Activated T-cell treated with anti-CD3 and anti-CD28 coated beads, Interleukin-2, amount 50 U/mL, for 4 hours (primary cell): ENCODE measurements around the gene KDM2A. TPM values are rescaled to one million over a fixed set of nuclear protein-coding genes. Genes with fewer than 3 reads are reported as not detected.
A peak's percentile ranks its signal among the peaks of the same experiment; 100 is the strongest.

Experiments used
- ATAC-seq, 2 donors: fragments of 200-7000 bp; cut with Tn5 transposase; one replicate each; pipeline ENCODE4 v1.10.0; 2021
- DNase-seq: peaks from one replicate; pipeline ENCODE4 v3.0.0-alpha.2; 2020
- H3K27me3 Mint-ChIP-seq: one replicate; pipeline ENCODE4 v1.8.0; 2021; ENCODE audit warnings: low read depth, mixed read lengths
- H3K36me3 Mint-ChIP-seq: one replicate; pipeline ENCODE4 v1.8.0; 2022; ENCODE audit warnings: mixed read lengths; ENCODE audit not compliant: insufficient read depth
- H3K4me1 Mint-ChIP-seq: one replicate; pipeline ENCODE4 v1.8.0; 2021; ENCODE audit warnings: low read depth, mixed read lengths
- H3K4me3 Mint-ChIP-seq: one replicate; pipeline ENCODE4 v1.8.0; 2021; ENCODE audit warnings: mild to moderate bottlenecking, moderate library complexity, mixed read lengths
- H3K9me3 Mint-ChIP-seq: one replicate; pipeline ENCODE4 v1.8.0; 2021; ENCODE audit warnings: mixed read lengths
- total RNA-seq, 3 donors: library from RNA; stranded (reverse); gene quantifications; one replicate each; pipeline ENCODE4 v1.2.1, GENCODE V29; 2021

Gene KDM2A
- total RNA-seq, 3 donors from 2014 or later: 94.2 to 114 (median 104) TPM

DNA sequence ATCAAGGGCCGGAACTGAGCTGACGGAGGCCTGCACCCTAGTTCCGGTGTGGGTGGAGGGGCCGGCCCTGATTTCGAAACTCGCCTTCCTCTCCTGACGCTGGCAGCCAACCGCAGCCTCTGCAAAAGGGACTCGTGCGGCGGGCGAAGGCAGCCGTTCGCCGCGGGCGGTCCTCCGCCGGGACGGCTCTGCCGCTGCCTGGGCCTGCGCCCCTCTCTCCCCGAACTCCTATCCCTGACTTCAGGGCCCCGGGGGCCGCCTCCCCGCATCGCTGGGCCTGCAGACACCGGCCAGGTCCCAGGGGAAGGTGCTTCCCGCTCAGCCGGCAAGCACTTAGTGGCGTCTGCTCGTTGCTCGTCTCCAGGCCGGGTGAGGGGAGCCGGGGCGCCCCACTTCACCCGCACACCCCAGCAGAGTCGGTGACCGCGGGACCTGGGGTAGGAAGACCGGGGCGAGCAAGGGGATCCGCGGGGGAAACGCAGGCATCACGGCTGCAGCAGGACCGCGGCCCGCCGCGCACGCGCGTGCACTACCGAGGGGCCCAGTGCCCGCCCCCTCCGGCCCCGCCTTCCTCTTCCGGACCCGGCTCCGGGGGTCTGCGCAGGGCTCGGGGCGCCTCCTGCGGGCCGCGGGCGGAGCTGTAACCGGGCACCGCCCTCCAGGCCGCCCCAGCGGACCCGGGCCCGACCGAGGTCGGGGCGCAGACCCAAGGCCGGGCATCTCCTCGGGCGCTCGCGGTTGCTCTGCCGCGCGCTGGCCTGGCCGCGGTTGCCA lies 169.6 kb downstream of the KDM2A start:
- H3K27me3 Mint-ChIP-seq: no peaks in the 10 kb centered on the region
- peak; percentile 75 for ATAC-seq
- peak overlapping the region; percentile 66 for H3K4me3 Mint-ChIP-seq
- peak; percentile 80 for DNase-seq
- peaks cover 58% of the 10 kb centered on the region for H3K4me1 Mint-ChIP-seq
- peaks cover 12% of the 10 kb centered on the region for H3K36me3 Mint-ChIP-seq
- H3K9me3 Mint-ChIP-seq: no peaks in the 10 kb centered on the region

DNA sequence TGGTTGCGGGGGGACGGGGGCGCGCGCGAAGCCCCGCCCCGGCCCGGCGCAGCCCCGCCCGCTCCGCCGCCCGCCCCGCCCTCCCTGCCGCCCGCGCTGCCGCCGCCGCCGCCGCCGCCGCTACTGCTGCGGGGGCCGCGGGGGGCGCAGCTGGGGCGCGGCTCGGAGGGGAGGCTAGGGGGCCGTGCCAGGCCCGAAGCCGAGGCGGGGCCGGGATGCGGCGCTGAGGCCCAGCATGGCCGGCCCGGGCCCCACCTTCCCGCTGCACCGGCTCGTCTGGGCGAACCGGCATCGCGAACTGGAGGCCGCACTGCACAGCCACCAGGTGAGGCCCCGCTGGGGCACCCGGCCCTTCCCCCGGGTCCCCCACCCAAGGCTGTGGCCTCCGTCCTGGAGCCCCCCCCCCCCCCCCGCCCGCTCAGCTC lies 170.2 kb downstream of the KDM2A start, which contains the start of gene ANKRD13D:
ANKRD13D (plus strand) TSS at position 78 of the 425 bp plus-strand sequence; CDS start at position 236, 158 bp downstream.
- Mint-ChIP-seq H3K4me1 (peaks cover 63% of the 10 kb centered on the region), H3K36me3 (peaks cover 11% of the 10 kb centered on the region), H3K9me3 (no peaks in the 10 kb centered on the region), H3K4me3 (peak within 1 kb of the TSS; percentile 90), H3K27me3 (no peaks in the 10 kb centered on the region)
- ATAC-seq: no peak
- no peak for DNase-seq

DNA sequence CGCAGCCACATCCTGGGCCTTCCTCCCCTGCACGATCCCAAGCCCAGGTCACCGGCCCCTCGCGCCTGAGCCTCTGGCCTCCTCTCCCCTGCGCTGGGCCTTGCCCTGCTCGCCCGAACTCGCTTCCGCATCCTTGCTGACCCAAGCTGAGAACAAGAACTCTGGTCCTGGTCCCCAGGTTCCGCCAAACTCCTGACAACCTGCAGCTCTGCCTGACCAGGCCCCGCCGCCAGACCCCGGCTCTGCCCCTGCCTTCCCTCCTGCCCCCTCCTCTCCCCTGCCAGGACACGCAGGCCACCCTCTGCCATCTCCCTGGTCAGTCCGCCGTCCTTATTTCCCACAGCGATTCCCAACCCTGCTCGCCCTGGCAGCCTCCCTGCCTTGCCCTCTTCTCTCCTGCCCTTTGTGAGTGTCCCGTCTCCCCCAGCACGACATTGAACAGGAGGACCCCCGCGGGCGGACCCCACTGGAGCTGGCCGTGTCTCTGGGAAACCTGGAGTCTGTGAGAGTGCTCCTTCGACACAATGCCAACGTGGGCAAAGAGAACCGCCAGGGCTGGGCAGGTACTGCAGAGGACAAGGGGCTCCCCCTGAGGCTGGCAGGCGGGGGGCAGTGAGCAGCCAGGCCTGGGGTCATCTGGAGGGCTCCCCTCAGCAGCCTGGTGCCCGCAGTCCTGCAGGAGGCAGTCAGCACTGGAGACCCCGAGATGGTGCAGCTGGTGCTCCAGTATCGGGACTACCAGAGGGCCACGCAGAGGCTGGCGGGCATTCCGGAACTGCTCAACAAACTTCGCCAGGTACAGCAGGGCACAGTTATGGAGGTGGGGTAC lies 170.8 kb downstream of the KDM2A start:
- no peak for DNase-seq
- Mint-ChIP-seq H3K36me3 (peaks cover 12% of the 10 kb centered on the region), H3K27me3 (no peaks in the 10 kb centered on the region), H3K4me1 (peaks cover 63% of the 10 kb centered on the region), H3K9me3 (no peaks in the 10 kb centered on the region), H3K4me3 (peak overlapping the region; percentile 90)
- ATAC-seq: no peak

DNA sequence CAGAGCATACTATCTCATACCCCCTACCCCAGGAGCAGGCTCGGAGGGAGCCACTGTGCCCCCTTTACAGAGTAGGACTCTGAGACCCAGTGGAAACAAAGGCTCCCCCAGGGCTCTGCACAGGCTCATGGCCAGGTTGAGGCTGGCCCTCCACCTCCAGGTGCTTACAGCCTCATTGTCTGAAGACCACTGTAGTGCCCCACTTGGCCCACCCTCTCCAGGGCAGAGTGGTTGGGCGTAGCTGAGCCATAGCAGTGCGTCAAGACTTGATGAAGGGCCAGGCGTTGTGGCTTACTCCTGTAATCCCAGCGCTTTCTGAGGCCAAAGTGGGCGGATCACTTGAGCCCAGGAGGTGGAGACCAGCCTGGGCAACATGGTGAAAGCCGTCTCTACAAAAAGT lies 171.7 kb downstream of the KDM2A start:
- DNase-seq (no peak), ATAC-seq (no peak)
- H3K36me3 Mint-ChIP-seq: peaks cover 16% of the 10 kb centered on the region
- H3K4me3 Mint-ChIP-seq: peak overlapping the region; percentile 90
- H3K27me3 Mint-ChIP-seq: no peaks in the 10 kb centered on the region
- H3K4me1 Mint-ChIP-seq: peaks cover 61% of the 10 kb centered on the region
- no peaks in the 10 kb centered on the region for H3K9me3 Mint-ChIP-seq

DNA sequence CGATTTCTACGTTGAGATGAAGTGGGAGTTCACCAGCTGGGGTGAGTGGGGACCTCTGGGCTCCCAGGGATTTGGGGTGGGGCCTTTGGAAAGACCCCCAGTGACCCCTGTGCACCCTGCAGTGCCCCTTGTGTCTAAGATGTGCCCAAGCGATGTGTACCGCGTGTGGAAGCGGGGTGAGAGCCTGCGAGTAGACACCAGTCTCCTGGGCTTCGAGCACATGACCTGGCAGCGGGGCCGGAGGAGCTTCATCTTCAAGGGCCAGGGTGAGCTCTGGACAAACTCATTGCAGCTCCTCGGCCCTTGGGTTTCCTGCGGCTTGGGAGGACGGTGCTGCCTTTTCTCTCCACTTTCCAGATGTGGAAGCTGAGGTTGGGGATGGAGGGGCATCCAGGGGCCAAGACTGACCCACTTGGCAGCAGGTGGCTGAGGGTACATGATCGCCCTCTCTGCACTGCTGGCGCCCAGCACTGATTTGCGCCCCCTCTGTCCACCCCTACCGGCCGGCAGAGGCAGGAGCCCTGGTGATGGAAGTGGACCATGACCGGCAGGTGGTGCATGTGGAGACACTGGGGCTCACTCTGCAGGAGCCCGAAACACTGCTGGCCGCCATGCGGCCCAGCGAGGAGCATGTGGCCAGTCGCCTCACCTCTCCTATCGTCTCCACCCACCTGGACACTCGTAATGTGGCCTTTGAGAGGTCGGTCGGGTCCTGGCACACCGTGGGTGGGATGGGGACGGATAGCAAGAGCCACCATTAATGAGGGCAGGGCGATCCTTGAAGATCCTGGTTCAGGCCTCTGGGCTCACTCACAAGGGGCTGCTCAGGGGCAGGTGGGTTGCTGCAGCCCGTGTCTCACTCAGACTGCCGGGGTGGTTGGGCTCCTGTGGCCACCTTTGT lies 172.7 kb downstream of the KDM2A start:
- no peak for DNase-seq
- H3K4me1 Mint-ChIP-seq: peaks cover 54% of the 10 kb centered on the region

DNA sequence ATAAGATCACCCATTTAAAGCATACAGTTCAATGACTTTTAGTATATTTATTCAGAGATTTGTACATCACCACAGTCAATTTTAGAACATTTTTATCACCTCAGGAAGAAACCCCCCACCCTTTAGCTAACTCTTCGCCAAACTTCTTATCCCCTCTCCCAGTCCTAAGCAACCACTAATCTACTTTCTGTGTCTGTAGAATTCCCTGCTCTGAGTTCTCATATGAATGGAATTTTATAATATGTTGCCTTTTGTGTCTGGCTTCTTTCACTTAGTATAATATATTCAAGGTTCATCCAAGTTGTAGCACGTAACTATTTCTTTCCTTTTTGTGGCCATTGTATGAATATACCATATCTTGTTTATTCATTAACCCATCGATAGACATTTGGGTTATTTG lies 173.6 kb downstream of the KDM2A start:
- ATAC-seq: no peak
- Mint-ChIP-seq H3K27me3 (no peaks in the 10 kb centered on the region), H3K36me3 (peaks cover 26% of the 10 kb centered on the region), H3K4me1 (peaks cover 45% of the 10 kb centered on the region), H3K4me3 (peak overlapping the region; percentile 47), H3K9me3 (peaks cover 12% of the 10 kb centered on the region)
- no peak for DNase-seq

More for the DNA sequence above, 172.7 kb downstream of the KDM2A start:
- peaks cover 24% of the 10 kb centered on the region for H3K36me3 Mint-ChIP-seq
- H3K9me3 Mint-ChIP-seq: peaks cover 8% of the 10 kb centered on the region
- no peak for ATAC-seq
- H3K27me3 Mint-ChIP-seq: no peaks in the 10 kb centered on the region
- H3K4me3 Mint-ChIP-seq: no peak overlapping the region

DNA sequence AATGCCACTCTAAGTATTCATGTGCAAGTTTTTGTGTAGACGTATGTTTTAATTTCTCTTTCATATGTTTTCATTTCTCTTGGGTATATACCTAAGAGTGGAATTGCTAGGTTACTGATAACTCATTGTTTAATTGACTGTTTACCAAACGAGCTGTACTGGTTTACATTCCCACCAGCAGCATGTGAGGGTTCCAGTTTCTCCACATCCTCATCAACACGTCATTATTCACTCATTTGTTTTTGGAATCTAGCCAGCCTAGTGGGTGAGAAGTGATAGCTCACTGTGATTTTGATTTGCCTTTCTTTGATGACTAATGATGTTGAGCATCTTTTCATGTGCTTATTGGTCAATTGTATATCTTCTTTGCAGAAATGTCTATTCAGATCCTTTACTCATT lies 174.0 kb downstream of the KDM2A start:
- H3K36me3 Mint-ChIP-seq: peaks cover 26% of the 10 kb centered on the region
- peaks cover 12% of the 10 kb centered on the region for H3K9me3 Mint-ChIP-seq
- ATAC-seq (peak in 1 of 2 donors; percentile 5), DNase-seq (no peak)
- H3K4me3 Mint-ChIP-seq: peak overlapping the region; percentile 47
- peaks cover 40% of the 10 kb centered on the region for H3K4me1 Mint-ChIP-seq
- no peaks in the 10 kb centered on the region for H3K27me3 Mint-ChIP-seq

DNA sequence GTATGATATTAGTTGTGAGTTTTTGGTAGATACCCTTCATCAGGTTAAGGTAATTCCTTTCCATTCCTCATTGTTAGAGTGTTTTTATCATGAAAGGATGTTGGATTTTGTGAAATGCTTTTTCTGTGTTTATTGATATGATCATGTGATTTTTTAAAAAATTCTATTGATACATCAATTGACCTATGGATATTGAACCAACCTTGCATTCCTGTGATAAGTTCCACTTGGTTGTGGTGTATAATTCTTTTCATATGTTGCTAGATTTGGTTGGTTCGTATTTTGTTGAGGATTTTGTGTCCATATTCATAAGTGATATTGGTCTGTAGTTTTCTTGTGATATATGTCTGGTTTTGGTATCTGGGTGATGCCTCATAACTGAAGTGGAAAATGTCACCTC lies 176.8 kb downstream of the KDM2A start:
- H3K36me3 Mint-ChIP-seq: peaks cover 31% of the 10 kb centered on the region

DNA sequence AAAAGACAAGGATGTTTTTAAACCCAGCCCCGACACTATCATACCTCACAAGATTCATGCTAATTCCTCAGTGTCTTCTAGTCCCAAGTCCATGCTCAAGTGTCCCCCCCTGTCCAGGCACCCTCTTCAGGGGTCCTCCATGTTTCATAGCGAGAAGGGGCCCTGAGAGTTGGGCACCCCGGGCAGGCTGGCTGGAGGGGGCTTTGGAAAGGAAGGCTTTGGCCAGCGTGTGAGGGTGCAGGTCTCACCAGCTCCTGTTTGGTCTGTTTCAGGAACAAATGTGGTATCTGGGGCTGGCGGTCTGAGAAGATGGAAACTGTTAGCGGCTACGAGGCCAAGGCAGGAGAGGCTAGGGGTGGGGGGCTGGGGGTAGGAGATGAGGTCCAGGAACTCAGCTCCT lies 179.7 kb downstream of the KDM2A start:
- DNase-seq (no peak), ATAC-seq (no peak)
- Mint-ChIP-seq H3K36me3 (peaks cover 26% of the 10 kb centered on the region), H3K9me3 (peaks cover 12% of the 10 kb centered on the region), H3K4me3 (no peak overlapping the region), H3K27me3 (no peaks in the 10 kb centered on the region), H3K4me1 (peaks cover 14% of the 10 kb centered on the region)

More for the DNA sequence above, 176.8 kb downstream of the KDM2A start:
- no peaks in the 10 kb centered on the region for H3K27me3 Mint-ChIP-seq
- H3K4me3 Mint-ChIP-seq: no peak overlapping the region
- peaks cover 32% of the 10 kb centered on the region for H3K4me1 Mint-ChIP-seq
- DNase-seq (no peak), ATAC-seq (no peak)
- peaks cover 12% of the 10 kb centered on the region for H3K9me3 Mint-ChIP-seq

DNA sequence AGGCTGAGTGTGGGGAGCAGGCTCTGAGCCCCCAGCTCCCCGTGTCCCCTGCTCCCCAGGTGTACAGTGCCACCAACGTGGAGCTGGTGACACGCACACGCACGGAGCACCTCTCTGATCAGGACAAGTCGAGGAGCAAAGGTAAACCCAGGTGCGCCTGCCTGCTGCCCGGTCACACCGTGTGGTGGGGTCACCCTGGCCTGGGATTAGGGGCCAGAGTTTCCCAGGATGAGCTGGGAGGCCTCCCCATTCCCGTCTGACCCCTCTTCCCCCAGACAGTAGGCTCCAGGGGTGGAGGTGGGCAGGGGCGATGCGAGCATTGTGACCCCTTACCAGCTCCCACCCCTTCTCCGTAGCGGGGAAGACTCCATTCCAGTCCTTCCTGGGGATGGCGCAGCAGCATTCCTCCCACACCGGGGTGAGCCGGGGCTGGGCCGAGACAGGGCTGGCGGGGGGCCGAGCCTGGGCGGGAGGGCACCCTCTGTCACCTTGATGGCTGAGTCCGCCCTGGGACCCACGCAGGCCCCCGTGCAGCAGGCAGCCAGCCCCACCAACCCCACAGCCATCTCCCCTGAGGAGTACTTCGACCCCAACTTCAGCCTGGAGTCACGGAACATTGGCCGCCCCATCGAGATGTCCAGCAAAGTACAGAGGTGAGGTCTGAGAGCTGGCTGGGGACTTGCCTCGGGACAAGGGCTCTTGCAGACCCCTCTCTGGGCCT lies 180.6 kb downstream of the KDM2A start:
- Mint-ChIP-seq H3K4me3 (no peak overlapping the region), H3K27me3 (no peaks in the 10 kb centered on the region), H3K36me3 (peaks cover 22% of the 10 kb centered on the region), H3K9me3 (peaks cover 12% of the 10 kb centered on the region), H3K4me1 (peaks cover 16% of the 10 kb centered on the region)
- DNase-seq: no peak
- ATAC-seq: no peak

DNA sequence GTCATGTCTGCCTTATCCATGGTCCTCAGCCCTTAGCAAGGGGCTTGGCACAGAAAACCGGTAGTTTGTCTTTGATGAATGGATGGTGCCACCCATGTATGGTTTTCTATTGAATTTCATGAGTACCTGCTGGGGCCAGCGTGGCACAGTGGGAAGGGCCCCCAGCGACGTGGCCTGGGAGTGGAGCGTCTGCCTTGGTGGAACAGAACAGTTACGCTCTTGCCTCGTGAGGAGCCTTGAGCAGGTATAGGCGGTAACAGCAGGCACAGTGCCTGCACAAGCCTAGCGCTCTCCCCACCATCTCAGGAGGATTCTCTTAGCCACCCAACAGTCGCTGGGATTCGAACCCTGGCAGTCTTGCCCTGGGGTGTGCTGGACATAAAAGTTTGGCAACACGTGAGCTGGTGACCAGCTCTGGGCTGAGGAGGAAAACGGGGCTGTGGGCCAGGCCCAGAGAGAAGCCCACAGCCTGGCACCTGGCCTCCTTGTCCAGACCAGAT lies 181.2 kb downstream of the KDM2A start:
- DNase-seq: no peak
- H3K4me3 Mint-ChIP-seq: no peak overlapping the region
- H3K4me1 Mint-ChIP-seq: peaks cover 18% of the 10 kb centered on the region
- no peak for ATAC-seq
- H3K27me3 Mint-ChIP-seq: no peaks in the 10 kb centered on the region
- H3K9me3 Mint-ChIP-seq: peaks cover 12% of the 10 kb centered on the region
- H3K36me3 Mint-ChIP-seq: peaks cover 19% of the 10 kb centered on the region

DNA sequence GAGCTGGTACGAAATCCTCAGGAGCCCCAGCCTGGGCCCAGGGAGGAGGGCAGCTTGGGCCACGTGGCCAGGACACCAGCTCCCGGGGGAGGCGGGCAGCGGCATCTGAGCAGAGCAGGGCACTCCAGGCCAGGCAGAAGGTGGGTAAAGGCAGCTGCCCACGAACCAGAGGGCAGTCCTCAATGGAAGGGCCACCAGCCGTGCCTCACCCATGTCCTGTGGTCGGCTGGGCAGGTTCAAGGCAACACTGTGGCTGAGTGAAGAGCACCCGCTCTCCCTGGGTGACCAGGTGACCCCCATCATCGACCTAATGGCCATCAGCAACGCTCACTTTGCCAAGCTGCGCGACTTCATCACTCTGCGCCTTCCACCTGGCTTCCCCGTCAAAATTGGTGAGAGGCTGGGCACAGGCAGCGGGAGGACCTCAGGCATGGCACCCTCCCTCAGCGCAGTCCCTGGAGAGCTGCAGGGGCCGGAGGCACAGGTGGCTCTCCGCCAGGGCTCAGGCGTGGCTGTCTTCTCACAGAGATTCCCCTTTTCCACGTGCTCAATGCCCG lies 181.8 kb downstream of the KDM2A start:
- Mint-ChIP-seq H3K9me3 (peaks cover 12% of the 10 kb centered on the region), H3K27me3 (no peaks in the 10 kb centered on the region), H3K4me3 (no peak overlapping the region), H3K4me1 (peaks cover 18% of the 10 kb centered on the region), H3K36me3 (peaks cover 16% of the 10 kb centered on the region)
- DNase-seq: no peak
- no peak for ATAC-seq

DNA sequence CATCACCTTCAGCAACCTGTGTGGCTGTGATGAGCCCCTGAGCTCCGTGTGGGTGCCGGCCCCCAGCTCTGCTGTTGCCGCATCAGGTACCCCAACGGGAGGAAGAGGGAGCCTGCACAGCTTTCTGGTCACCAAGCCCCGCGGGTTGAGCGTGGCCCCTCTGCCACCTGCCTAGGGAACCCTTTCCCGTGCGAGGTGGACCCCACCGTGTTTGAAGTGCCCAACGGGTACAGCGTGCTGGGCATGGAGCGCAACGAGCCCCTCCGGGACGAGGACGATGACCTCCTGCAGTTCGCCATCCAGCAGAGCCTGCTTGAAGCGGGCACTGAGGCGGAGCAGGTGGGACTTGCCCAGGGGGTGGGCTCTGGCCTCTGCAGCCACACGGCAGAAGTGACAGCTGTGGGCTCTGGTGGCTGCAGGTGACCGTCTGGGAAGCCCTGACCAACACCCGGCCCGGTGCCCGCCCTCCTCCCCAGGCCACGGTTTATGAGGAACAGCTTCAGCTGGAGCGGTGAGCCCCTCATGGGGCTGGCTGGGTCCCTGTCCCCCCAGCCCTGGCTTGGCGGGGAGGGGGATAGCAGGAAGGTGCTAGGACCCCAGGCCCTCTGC lies 182.4 kb downstream of the KDM2A start:
- H3K27me3 Mint-ChIP-seq: no peaks in the 10 kb centered on the region
- H3K36me3 Mint-ChIP-seq: peaks cover 12% of the 10 kb centered on the region
- peaks cover 6% of the 10 kb centered on the region for H3K9me3 Mint-ChIP-seq
- H3K4me3 Mint-ChIP-seq: no peak overlapping the region
- no peak for ATAC-seq
- H3K4me1 Mint-ChIP-seq: peaks cover 17% of the 10 kb centered on the region
- no peak for DNase-seq
